IMR-90 (cell line): ENCODE results near the gene HBM.

Experiments
- CEBPB ChIP-seq: IDR thresholded peaks from 2 replicates; pipeline ENCODE4 v1.6.1; 2012; ENCODE audit warnings: low read depth, low read length, improper control_type of control experiment
- CHD1 ChIP-seq: IDR thresholded peaks from 2 replicates; pipeline ENCODE4 v1.6.1; 2012; ENCODE audit warnings: low read depth, low read length, improper control_type of control experiment
- CTCF ChIP-seq: conservative IDR thresholded peaks from 2 replicates; pipeline ENCODE4 v1.5.1; 2012; ENCODE audit warnings: mild to moderate bottlenecking, low read depth, low read length, improper control_type of control experiment
- ELK1 ChIP-seq: fragments of 150-350 bp; IDR thresholded peaks from 2 replicates; pipeline ENCODE4 v1.6.1; 2016; ENCODE audit warnings: low read depth, mild to moderate bottlenecking, low read length, moderate library complexity, borderline replicate concordance
- FOS ChIP-seq: fragments of 150-350 bp; IDR thresholded peaks from 2 replicates; pipeline ENCODE4 v1.6.1; 2016; ENCODE audit warnings: low read depth, low read length
- MAZ ChIP-seq: IDR thresholded peaks from 2 replicates; pipeline ENCODE4 v1.6.1; 2012; ENCODE audit warnings: low read depth, mild to moderate bottlenecking, low read length, improper control_type of control experiment, moderate library complexity, borderline replicate concordance
- MXI1 ChIP-seq: IDR thresholded peaks from 2 replicates; pipeline ENCODE4 v1.6.1; 2012; ENCODE audit warnings: low read depth, mild to moderate bottlenecking, low read length, moderate library complexity, borderline replicate concordance
- NFE2L2 ChIP-seq: fragments of 150-350 bp; IDR thresholded peaks from 2 replicates; pipeline ENCODE4 v1.6.1; 2016; ENCODE audit warnings: low read depth, mild to moderate bottlenecking, low read length
- POLR2A ChIP-seq: IDR thresholded peaks from 2 replicates; pipeline ENCODE4 v1.6.1; 2012; ENCODE audit warnings: mild to moderate bottlenecking, low read depth, low read length
- RAD21 ChIP-seq: IDR thresholded peaks from 2 replicates; pipeline ENCODE4 v1.6.1; 2012; ENCODE audit warnings: low read length, improper control_type of control experiment
- RCOR1 ChIP-seq: IDR thresholded peaks from 2 replicates; pipeline ENCODE4 v1.6.1; 2012; ENCODE audit warnings: mild to moderate bottlenecking, low read length, improper control_type of control experiment; ENCODE audit not compliant: insufficient replicate concordance
- RFX5 ChIP-seq: IDR thresholded peaks from 2 replicates; pipeline ENCODE4 v1.8.0; 2012; ENCODE audit warnings: low read depth, mild to moderate bottlenecking, low read length, moderate library complexity
- SMC3 ChIP-seq: fragments of 150-350 bp; IDR thresholded peaks from 2 replicates; pipeline ENCODE4 v1.6.1; 2016; ENCODE audit warnings: low read depth, mild to moderate bottlenecking, antibody characterized with exemption, low read length, moderate library complexity
- USF2 ChIP-seq: fragments of 150-350 bp; IDR thresholded peaks from 2 replicates; pipeline ENCODE4 v1.6.1; 2017; ENCODE audit warnings: mild to moderate bottlenecking, antibody characterized with exemption, low read length, low read depth

- TF ChIP-seq CTCF, result no peak
- no peak for TF ChIP-seq CHD1
- no peak for TF ChIP-seq POLR2A
- no peak for TF ChIP-seq RFX5
- TF ChIP-seq MAZ, result no peak
- TF ChIP-seq SMC3, result no peak
- TF ChIP-seq FOS, result no peak
- no peak for TF ChIP-seq RCOR1
- TF ChIP-seq RAD21, result no peak
- TF ChIP-seq ELK1, result no peak
- TF ChIP-seq USF2, result no peak
- TF ChIP-seq MXI1, result no peak
- TF ChIP-seq NFE2L2, result no peak
- peak; percentile 31; the same call in 1 of the 2 replicates for TF ChIP-seq CEBPB
Measured at GRCh38 chr16:144797-145252, 21.0 kb upstream of the HBM start.
